PFSK-1 (cell line): ENCODE data around the gene NSRP1.

Source experiments
- POLR2AphosphoS5 ChIP-seq: IDR thresholded peaks from 2 replicates; pipeline ENCODE4 v1.6.1; 2012; ENCODE audit warnings: low read depth, mild to moderate bottlenecking, control low read depth, low read length, moderate library complexity
- TAF1 ChIP-seq: IDR thresholded peaks from 2 replicates; pipeline ENCODE4 v1.6.1; 2012; ENCODE audit warnings: low read length, control low read depth, borderline replicate concordance; ENCODE audit not compliant: insufficient read depth
- TF ChIP-seq, protein P1 (sequence below), 2 experiments: IDR thresholded peaks; 2 replicates each; pipeline versions ENCODE4 v1.6.1 to v1.8.0; 2011 to 2012; ENCODE audit warnings: low read depth in 2 of 2, low read length in 2 of 2, control low read depth in 1 of 2, inconsistent platforms in 1 of 2, mild to moderate bottlenecking in 1 of 2, moderate library complexity in 1 of 2; ENCODE audit not compliant: insufficient read depth in 1 of 2

DNA sequence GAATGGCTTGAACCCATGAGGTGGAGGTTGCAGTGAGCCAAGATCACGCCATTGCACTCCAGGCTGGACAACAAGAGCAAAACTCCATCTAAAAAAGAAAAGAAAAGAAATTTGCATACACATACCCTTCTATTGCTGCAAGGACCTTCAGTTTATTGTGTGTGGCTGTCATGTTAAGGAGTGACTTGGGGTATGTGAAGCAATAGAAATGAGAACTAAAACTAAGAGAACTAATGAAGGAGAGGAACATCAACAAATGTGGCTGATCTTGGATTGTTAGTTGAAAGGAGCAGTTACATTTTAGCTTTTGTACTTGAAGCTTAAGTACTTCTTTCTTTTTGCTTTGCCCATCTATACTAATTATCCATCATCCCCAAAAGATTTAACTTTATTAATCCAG, 12.7 kb upstream of the NSRP1 start:
- TF ChIP-seq, protein P1, sequence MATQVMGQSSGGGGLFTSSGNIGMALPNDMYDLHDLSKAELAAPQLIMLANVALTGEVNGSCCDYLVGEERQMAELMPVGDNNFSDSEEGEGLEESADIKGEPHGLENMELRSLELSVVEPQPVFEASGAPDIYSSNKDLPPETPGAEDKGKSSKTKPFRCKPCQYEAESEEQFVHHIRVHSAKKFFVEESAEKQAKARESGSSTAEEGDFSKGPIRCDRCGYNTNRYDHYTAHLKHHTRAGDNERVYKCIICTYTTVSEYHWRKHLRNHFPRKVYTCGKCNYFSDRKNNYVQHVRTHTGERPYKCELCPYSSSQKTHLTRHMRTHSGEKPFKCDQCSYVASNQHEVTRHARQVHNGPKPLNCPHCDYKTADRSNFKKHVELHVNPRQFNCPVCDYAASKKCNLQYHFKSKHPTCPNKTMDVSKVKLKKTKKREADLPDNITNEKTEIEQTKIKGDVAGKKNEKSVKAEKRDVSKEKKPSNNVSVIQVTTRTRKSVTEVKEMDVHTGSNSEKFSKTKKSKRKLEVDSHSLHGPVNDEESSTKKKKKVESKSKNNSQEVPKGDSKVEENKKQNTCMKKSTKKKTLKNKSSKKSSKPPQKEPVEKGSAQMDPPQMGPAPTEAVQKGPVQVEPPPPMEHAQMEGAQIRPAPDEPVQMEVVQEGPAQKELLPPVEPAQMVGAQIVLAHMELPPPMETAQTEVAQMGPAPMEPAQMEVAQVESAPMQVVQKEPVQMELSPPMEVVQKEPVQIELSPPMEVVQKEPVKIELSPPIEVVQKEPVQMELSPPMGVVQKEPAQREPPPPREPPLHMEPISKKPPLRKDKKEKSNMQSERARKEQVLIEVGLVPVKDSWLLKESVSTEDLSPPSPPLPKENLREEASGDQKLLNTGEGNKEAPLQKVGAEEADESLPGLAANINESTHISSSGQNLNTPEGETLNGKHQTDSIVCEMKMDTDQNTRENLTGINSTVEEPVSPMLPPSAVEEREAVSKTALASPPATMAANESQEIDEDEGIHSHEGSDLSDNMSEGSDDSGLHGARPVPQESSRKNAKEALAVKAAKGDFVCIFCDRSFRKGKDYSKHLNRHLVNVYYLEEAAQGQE (IDR thresholded peaks at IDR 0.05; ENCODE audit: insufficient read depth in 1 of 2, low read depth in 2 of 2, low read length in 2 of 2): no peak
- TF ChIP-seq POLR2AphosphoS5 (no peak), TAF1 (no peak)
